ENCODE data around the gene ADAM30.

- TF ChIP-seq POLR2A (IDR thresholded peaks at IDR 0.05; ENCODE audit: extremely low read depth, insufficient read length) (no peak), CTCF (IDR thresholded peaks at IDR 0.05; ENCODE audit: low read depth, low read length) (no peak), MYC (IDR thresholded peaks at IDR 0.05; ENCODE audit: low read depth, low read length) (no peak)
Observed at GRCh38 chr1:119918301-119918700, 22.0 kb upstream of the ADAM30 start.

Measured in NB4 (cell line).